OCI-LY7 (cell line): Measurements from ENCODE around the gene BEAN1.

Experiments used
- CTCF ChIP-seq: fragments of 200-600 bp; sonication (generic); conservative IDR thresholded peaks from 2 replicates; pipeline ENCODE4 v1.5.1; 2014; ENCODE audit warnings: mild to moderate bottlenecking, antibody characterized with exemption, low read length, moderate library complexity, mixed read lengths
- EZH2phosphoT487 ChIP-seq: fragments of 200-600 bp; sonication (generic); IDR thresholded peaks from 2 replicates; pipeline ENCODE4 v1.6.1; 2018; ENCODE audit warnings: low read depth, borderline replicate concordance, mild to moderate bottlenecking, mixed run types, antibody characterized with exemption, low read length, moderate library complexity, mixed read lengths

- TF ChIP-seq CTCF (no peak), EZH2phosphoT487 (no peak)
Measured at GRCh38 chr16:66512272-66513110, 85.4 kb downstream of the BEAN1 start.
